Lower lobe of right lung (tissue), 2 donors: ENCODE results near the gene NUBP2. TPM values are rescaled to one million over a fixed set of nuclear protein-coding genes. Genes with fewer than 3 reads are reported as not detected.
A peak's percentile ranks its signal among the peaks of the same experiment; 100 is the strongest.

Experiments used
- ATAC-seq, 2 donors: fragments of 200-7000 bp; cut with Tn5 transposase; one replicate each; pipeline ENCODE4 v1.9.1; 2020 to 2022; ENCODE audit warnings: mild to moderate bottlenecking in 2 of 2, moderate library complexity in 2 of 2
- DNase-seq: peaks from one replicate; pipeline ENCODE4 v3.0.0-alpha.2; 2020
- H3K27ac ChIP-seq: fragments of 200-600 bp; one replicate; pipeline ENCODE4 v1.8.0; 2022
- H3K27me3 ChIP-seq: fragments of 200-600 bp; one replicate; pipeline ENCODE4 v1.8.0; 2022; ENCODE audit warnings: low read depth
- H3K36me3 ChIP-seq: fragments of 200-600 bp; one replicate; pipeline ENCODE4 v1.8.0; 2022; ENCODE audit warnings: mild to moderate bottlenecking
- H3K4me1 ChIP-seq: fragments of 200-600 bp; one replicate; pipeline ENCODE4 v1.8.0; 2022
- H3K4me3 ChIP-seq: fragments of 200-600 bp; one replicate; pipeline ENCODE4 v1.8.0; 2022; ENCODE audit warnings: mild to moderate bottlenecking
- H3K9me3 ChIP-seq: fragments of 200-600 bp; one replicate; pipeline ENCODE4 v1.8.0; 2022
- CTCF ChIP-seq: fragments of 200-600 bp; IDR thresholded peaks from one replicate; pipeline ENCODE4 v1.8.0; 2022; ENCODE audit warnings: antibody characterized with exemption, mild to moderate bottlenecking
- intact Hi-C: fragments of 100-400 bp; cut with DNase I; formaldehyde crosslinking; loops from one replicate; pipeline ENCODE4 v1.11.0; 2022
- total RNA-seq: library from RNA; stranded (reverse); fragmentation: NEBNext Ultra II Directional; extraction: Animal tissue kit (Norgen Biotek cat#: 25700); gene quantifications from one replicate; pipeline ENCODE4 v1.2.1, GENCODE V29; 2021
- donor health status: DM: no; HTN: yes; CAD: no; lungs with severe emphysema.

Gene NUBP2
- total RNA-seq, 1 donor from 2014 or later = 36.0 TPM

DNA sequence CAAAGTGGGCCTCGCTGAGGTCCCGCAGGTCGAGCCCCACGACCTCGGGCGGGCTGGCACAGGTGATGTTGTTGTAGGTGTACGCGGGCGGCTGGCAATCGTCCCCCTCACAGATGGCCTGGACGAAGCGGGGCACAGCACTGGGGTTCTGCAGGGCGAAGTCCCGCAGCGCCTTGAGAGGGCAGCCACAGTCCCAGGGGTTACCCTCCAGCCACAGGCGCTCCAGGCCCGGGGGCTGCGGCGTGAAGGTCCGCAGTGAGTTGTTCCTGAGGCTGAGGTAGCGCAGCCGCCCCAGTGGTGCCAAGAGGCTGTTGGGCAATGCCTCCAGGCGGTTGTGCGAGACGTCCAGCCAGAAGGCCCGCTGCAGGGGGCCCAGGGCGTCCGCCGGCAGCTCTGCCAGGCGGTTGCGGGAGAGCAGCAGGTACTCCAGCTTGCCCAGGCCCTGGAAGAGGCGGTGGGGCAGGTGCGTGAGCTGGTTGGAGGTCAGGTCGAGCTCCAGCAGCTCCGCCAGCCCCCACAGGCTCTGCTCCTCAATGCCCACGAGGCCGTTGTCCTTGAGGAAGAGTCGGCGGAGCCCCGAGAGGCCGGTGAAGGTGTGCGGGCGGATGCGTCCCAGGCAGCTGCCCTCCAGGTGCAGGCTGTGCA is 8.0 kb downstream of the NUBP2 start:
- Histone ChIP-seq H3K4me3 (no peak overlapping the region), H3K27me3 (no peaks in the 10 kb centered on the region), H3K36me3 (peaks cover 44% of the 10 kb centered on the region), H3K4me1 (no peaks in the 10 kb centered on the region), H3K27ac (no peak overlapping the region), H3K9me3 (no peaks in the 10 kb centered on the region)
- ATAC-seq (no peak), DNase-seq (no peak)
- no peak for TF ChIP-seq CTCF
- intact Hi-C loops = no loop called here

DNA sequence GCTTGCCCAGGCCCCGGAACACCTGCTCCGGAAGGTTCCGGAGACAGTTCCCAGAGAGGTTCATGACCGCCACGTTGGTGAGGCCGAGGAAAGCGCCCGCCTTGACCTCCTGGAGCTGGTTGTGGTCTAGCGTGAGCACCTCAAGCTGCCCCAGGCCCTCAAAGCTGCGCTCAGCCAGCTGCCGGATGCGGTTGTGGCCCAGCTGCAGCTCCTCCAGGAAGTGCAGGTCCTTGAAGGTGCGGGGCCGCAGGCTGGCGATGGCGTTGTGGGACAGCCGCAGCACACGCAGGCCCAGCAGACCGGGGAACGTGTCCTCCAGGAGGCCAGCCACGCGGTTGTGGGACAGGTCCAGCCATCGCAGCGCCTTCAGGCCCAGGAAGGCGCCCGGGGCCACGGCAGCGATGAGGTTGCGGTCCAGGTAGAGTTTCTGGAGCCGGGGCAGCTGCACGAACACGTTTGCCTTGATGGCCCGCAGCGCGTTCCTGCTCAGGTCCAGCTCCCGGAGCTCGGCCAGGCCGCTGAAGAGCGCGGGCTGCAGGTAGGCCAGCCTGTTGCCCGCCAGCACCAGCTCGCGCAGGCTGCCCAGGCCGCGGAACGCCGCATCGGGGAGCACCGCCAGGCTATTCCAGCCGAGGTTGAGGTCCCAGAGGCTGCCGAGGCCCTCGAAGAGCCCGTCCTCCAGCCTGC is 8.6 kb downstream of the NUBP2 start:
- H3K4me1 ChIP-seq = no peaks in the 10 kb centered on the region
- no peaks in the 10 kb centered on the region for H3K9me3 ChIP-seq
- no peak overlapping the region for H3K27ac ChIP-seq
- intact Hi-C loops = no loop called here
- H3K36me3 ChIP-seq = peaks cover 37% of the 10 kb centered on the region
- no peak overlapping the region for H3K4me3 ChIP-seq
- ATAC-seq (no peak), DNase-seq (peak; percentile 40)
- no peaks in the 10 kb centered on the region for H3K27me3 ChIP-seq
- TF ChIP-seq CTCF = no peak

GRCh38 chr16:1791943-1792812 is 9.4 kb downstream of the NUBP2 start:
- H3K9me3 ChIP-seq = no peaks in the 10 kb centered on the region
- intact Hi-C loops = no loop called here
- peaks cover 29% of the 10 kb centered on the region for H3K36me3 ChIP-seq
- no peak overlapping the region for H3K27ac ChIP-seq
- DNase-seq (peak; percentile 43), ATAC-seq (no peak)
- H3K4me1 ChIP-seq = no peaks in the 10 kb centered on the region
- no peak overlapping the region for H3K4me3 ChIP-seq
- no peaks in the 10 kb centered on the region for H3K27me3 ChIP-seq
- no peak for TF ChIP-seq CTCF

DNA sequence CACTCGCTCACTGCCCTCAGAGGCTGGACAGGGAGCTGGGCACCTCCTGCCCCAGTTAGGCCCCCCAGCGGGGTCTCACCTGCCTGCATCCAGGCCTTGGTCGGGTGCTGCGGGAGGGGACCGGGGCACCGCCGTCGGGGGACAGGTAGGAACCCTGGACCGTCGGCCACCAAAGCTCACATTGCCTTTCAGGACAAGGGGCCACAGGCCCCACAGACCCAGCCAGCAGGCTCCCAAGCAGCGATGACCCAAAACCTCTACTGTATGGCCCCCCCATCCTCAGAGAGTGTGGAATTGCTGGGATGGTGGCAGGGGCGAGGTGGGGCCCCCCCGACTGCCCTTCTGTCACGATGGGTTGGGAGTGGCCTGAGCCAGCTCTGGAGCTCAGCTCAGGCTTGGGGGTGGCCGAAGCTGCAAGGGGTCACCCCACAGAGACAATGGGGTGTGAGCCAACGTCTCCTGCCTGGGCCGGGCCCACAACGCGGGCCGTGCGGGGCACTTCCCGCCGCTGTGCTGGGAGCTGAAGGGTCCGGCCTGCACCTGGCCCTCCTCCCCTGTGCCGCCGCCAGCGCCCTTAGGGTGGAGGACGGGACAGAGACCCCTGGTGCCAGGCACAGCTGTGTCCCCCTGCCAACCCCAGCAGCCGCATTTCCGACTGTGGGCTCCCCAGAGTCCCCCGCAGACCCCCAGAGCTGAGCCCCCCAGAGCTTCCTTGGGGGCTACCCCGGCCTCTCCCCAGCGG is 10.2 kb downstream of the NUBP2 start:
- peak overlapping the region; percentile 39 for H3K4me3 ChIP-seq
- peaks cover 6% of the 10 kb centered on the region for H3K9me3 ChIP-seq
- no peak overlapping the region for H3K27ac ChIP-seq
- peak in 1 of 2 donors; percentile 1 for ATAC-seq
- H3K4me1 ChIP-seq = no peaks in the 10 kb centered on the region
- TF ChIP-seq CTCF = no peak
- peak; percentile 43 for DNase-seq
- intact Hi-C loops = no loop called here
- peaks cover 21% of the 10 kb centered on the region for H3K36me3 ChIP-seq
- no peaks in the 10 kb centered on the region for H3K27me3 ChIP-seq
